AML-193 (cell line): Measurements from ENCODE around the gene SPRY4.
"Not testable (repeated sequence)": the region's sequence is repeated elsewhere in the genome, so short reads cannot be mapped to it uniquely, and the experiment has no call there.

ENCODE experiments used
- DNase-seq, 2 experiments: peaks; one replicate each; lab custom pipeline; 2025; lab: John Stamatoyannopoulos, UW

SPRY4 gene

GRCh38 chr5:142334538-142334937 lies 9.7 kb upstream of the SPRY4 start:
- no peak for DNase-seq

- DNase-seq, result not testable (repeated sequence)
Measured at GRCh38 chr5:142333749-142334148, 8.9 kb upstream of the SPRY4 start.

- no peak for DNase-seq
Measured at GRCh38 chr5:142330444-142330843, 5.6 kb upstream of the SPRY4 start.

- DNase-seq, result no peak
Measured at GRCh38 chr5:142330026-142330425, 5.2 kb upstream of the SPRY4 start.

GRCh38 chr5:142327111-142327842 lies 2.5 kb upstream of the SPRY4 start:
- DNase-seq, result no peak

GRCh38 chr5:142326480-142326938 lies 1.7 kb upstream of the SPRY4 start:
- DNase-seq, result no peak

GRCh38 chr5:142325725-142326479 lies 1.1 kb upstream of the SPRY4 start:
- no peak for DNase-seq

GRCh38 chr5:142324136-142324870 lies 518 bp downstream of the SPRY4 start:
- no peak for DNase-seq

DNA sequence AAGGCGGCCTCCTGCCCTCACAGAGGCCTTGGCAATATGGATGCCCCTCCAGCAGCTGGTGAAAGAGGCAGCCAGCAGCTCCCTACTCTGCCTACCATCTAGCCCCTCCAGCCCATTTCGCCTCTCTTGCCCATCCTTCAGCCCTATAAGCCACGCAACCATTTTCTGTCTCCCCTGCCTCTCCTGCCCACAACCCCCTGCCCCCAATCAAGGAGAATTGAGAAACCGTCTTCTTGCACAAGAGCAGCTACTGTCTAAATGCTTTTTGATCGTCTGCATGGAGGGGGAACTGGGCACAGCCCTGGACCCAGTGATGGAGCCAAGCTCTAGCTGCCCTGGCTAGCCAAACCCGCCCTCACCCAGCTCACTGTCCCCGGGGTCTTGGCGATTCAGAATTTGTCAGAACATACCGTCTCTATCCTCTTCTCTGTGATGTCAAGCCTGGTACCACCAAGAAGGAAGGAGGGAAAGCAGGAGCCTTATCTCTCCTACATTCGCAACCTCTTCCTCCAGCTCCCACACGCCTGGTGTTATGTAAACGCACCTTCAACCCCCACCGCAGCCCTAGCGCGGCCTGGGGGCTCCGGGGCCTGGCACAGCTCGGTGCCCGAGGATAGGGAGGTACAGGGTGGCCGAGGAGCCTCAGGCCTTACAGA lies 1.2 kb downstream of the SPRY4 start:
- DNase-seq, result no peak

DNA sequence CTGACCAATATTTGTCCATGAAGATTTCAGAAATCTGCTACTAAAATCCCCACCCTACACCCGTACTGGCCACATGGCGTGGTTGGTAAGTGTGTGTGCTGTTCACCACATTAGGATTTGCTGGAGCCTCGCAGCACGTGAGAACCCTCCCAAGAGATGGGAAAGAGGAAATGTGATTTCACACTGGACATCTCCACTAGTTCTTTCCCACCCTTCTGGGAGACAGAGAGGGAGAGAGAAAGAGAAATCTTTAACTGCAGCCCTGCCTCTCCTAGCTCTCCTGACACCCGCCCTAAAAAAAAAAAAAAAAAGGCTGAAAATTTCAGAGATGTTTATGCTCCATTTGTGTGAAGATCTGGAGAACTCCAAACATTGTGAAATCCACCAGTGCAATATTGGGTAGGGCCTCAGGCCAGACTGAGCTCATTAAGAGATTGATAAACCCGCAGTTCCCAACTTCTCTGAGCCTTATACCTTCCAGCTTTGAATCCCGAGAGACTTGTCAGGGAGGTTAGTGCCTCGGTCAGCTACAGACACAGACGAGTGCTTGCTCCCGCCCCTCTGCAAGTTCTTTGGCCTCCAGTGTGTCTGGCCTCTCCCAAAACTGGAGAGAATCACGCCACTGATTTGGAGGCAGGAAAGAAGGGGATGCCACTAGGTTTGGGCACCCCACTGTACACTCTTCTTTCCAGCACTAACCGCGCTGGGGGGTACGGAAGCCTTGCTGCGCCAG lies 1.9 kb downstream of the SPRY4 start:
- DNase-seq, result no peak

DNA sequence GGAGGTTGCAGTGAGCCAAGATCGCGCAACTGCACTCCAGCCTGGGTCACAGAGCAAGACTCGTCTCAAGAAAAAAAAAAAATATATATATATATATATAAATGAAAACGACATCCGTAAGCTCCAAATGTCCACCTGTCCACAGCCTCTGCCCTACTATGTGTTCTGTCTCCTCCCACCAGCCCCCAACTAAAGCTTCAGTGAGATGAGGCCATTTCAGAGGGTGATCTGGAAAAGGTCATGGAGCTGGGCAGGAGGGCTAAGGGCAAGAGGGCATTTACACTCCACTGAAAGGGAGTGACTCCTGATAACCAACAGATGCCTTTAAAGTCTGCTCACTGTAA lies 2.4 kb downstream of the SPRY4 start:
- no peak for DNase-seq

DNA sequence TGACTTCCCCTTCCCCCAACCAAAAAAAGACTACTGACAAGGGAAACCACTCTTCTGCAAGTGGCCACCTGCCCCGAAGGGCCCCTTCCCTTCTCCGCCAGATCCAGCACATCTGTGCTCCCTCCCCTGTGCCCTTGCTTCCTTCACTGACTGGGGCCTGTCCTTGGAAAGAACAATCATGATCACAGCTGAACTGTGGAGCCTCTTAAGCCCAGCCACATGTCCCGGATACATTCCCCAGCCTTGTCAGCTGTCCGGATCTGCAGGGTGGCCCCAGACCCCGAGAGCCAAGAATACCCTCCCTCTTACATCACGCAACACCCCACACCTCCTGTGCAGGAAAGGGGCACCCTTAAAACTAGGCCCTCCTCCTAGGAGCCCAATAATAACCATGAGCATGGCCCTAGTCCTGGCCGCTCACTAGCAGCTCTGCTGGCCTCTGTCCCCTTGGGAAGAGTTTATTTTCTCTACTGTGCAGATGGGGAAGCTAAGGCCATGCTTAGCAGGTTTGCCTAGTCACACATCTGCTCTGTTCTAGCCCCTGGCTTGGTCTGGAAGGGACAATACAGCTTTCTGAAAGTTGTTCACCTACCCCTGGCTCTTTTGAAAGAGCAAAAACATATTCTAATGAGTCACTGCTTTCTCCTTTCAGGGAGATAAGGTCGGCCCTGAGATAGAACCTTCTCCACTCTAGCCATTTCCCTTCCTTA lies 3.8 kb downstream of the SPRY4 start:
- DNase-seq, result no peak

GRCh38 chr5:142320430-142320738 lies 4.4 kb downstream of the SPRY4 start:
- no peak for DNase-seq

DNA sequence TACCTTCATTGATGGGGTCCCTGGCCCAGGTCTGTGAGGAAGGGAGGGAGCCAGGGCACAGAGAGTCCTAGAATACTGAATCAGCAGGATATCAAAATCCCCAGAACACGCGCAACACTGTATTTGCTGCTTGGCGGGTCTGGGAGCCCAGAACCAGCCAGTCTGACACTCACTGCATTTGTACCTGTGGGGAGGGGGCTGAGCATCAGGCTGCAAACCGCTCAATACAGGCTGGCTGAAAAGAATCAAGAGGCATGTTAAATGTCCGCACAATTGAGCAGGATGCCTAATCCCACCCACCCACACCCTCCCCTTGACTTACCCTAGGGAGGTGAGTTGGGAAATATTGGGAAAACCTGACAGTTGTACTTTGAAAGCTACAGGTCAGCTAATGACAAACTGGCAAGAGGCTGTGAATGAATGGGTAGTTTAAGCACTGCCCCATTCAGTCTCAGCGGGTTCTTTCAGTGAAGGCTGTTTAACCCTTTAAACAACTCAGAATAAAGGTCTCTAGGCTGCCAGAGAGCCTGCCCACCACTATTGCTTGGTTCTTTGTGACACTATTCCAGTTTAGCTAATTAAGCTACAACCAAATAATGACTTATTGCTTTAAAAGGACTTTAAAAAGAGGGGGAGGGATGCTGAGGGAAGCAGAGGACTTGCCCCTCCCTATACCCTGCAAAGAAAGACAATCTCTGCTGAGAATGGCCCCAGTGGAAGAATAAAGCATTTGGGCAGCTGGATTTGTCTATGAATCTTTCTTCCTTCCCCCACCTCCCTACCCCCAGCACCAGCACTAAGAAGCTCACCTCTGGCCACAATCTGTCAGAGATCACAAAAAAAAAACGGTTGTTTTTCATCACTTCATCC lies 5.0 kb downstream of the SPRY4 start:
- no peak for DNase-seq

- DNase-seq, result no peak
Measured at GRCh38 chr5:142319105-142319504, 5.7 kb downstream of the SPRY4 start.

- no peak for DNase-seq
Measured at GRCh38 chr5:142317753-142318152, 7.1 kb downstream of the SPRY4 start.

- DNase-seq, result no peak
Measured at GRCh38 chr5:142317173-142317572, 7.6 kb downstream of the SPRY4 start.

DNA sequence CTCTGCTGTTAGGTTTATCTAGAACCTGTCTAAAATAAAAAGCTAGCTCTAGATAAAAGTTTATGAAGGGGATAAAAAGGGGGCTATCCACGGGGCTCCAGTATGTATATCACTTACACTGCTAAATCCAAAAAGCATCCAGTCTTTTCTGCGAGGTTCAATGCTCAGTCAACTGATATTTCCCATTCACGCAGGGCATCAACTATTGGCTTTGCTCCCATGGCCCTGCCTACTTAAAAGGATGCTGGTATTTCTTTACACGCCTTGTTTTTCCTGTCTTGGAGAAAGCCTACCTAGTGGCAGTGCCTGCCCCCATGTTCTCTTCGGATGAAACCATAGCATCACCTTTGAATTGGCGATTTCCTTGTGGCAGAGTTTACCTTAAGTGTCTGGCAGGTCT lies 8.1 kb downstream of the SPRY4 start:
- DNase-seq, result no peak

DNA sequence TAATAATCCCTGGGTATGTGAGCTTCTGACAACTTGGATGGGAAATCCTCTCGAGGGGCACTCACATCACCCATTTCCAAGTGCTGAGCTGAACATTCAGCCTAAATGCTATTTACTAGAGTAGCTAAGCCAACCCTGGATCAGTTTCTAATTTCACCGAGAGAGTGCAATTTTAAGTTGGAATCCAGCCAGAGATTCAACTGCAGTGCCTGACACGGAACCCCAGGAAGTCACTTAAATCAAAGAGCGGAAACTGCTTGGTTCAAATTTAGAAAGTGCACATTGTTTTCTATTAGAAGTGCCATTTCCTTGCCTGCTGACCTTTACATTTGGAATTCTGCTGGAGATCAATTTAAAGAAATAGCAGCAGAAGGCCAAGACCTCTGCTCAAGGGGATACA lies 8.8 kb downstream of the SPRY4 start:
- no peak for DNase-seq
